Measurements from ENCODE around the gene USP8.

The USP8 gene

DNA sequence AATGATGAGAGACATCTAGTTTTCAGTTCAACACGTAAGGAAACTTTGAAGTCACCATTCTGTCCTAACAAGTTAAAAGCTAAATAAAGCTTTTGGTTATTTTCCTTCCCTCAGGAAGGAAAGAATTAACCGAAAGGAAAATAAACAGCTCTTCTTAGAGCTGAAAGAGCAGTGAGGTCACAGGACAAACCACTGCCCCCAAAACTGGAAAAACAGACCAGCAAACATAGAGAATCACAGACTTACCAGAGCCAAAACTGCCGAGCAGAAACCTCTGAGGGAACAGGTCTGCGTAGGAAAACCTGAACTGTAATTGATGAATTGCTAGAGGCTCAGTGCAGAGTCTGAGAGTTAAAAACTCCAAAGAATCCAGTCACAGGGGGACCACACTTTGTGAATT is 107.6 kb downstream of the USP8 start:
- no peak for DNase-seq (ENCODE audit: low read depth)
- TF ChIP-seq POLR2A (IDR thresholded peaks at IDR 0.05; ENCODE audit: extremely low read depth, insufficient read length) (no peak), MYC (IDR thresholded peaks at IDR 0.05; ENCODE audit: low read depth, low read length) (no peak)
- TF ChIP-seq, protein P1, sequence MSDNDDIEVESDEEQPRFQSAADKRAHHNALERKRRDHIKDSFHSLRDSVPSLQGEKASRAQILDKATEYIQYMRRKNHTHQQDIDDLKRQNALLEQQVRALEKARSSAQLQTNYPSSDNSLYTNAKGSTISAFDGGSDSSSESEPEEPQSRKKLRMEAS (IDR thresholded peaks at IDR 0.05; ENCODE audit: low read depth, low read length), result no peak
- TF ChIP-seq, protein P2, sequence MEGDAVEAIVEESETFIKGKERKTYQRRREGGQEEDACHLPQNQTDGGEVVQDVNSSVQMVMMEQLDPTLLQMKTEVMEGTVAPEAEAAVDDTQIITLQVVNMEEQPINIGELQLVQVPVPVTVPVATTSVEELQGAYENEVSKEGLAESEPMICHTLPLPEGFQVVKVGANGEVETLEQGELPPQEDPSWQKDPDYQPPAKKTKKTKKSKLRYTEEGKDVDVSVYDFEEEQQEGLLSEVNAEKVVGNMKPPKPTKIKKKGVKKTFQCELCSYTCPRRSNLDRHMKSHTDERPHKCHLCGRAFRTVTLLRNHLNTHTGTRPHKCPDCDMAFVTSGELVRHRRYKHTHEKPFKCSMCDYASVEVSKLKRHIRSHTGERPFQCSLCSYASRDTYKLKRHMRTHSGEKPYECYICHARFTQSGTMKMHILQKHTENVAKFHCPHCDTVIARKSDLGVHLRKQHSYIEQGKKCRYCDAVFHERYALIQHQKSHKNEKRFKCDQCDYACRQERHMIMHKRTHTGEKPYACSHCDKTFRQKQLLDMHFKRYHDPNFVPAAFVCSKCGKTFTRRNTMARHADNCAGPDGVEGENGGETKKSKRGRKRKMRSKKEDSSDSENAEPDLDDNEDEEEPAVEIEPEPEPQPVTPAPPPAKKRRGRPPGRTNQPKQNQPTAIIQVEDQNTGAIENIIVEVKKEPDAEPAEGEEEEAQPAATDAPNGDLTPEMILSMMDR (IDR thresholded peaks at IDR 0.05; ENCODE audit: low read depth, low read length), result no peak
- no peak overlapping the region for H3K4me3 ChIP-seq (ENCODE audit: low read depth, low read length)

DNA sequence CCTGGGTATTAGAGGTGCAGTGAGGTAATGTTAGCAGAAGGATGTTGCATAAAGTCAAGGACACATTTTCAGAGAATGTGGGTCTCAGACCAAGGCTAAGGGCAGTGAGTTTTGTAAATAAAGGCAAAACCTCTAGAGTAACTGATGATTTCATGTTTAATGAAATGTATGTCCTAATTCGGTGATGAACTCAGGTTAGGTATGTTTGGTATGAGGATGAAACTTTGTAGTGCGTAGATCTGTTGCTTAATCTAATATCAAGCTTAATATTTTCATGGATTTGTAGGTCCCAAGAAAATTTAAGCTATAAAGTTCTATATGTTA is 118.6 kb downstream of the USP8 start:
- TF ChIP-seq POLR2A (IDR thresholded peaks at IDR 0.05; ENCODE audit: extremely low read depth, insufficient read length) (no peak), MYC (IDR thresholded peaks at IDR 0.05; ENCODE audit: low read depth, low read length) (no peak)
- H3K4me3 ChIP-seq (ENCODE audit: low read depth, low read length), result no peak overlapping the region
- DNase-seq (ENCODE audit: low read depth), result no peak

DNA sequence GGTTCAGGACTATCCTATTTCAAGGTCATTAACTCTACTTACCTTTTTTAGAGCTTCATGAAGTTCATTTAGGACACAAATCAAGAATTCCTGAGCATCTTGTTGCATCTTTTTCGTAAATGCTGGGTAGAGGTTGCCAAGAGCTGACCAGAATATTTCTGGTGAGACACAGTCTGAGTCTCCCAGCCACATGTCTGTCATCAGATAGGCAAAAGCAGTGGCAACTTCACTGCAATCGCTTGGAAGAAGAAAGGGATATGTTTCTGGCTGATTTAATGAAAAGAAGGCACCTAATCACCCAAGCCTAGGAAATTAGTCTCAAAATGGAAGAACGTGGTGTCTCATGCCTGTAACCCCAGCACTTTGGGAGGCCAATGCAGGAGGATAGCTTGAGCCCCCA is 119.4 kb downstream of the USP8 start:
- no peak for DNase-seq (ENCODE audit: low read depth)

DNA sequence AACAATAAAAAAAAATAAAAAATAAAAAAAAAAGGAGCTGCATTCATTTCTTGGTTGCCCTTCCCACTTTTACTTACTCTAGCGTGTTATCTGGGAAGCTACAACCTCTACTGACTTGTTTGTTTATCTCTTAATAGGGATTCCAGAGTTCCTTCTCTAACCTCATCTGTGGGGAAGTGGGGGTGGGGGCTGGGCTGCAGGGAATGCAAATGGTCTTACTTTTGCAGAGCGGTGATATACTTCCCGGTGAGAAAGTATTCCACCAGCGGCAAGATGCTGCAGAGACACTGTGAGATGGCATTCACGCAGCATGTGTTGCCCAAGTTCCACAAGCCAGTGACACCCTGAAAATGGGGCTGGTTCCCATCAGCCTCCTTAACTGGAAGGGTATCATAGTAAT is 120.2 kb downstream of the USP8 start:
- DNase-seq (ENCODE audit: low read depth), result no peak
- no peak for TF ChIP-seq MYC (IDR thresholded peaks at IDR 0.05; ENCODE audit: low read depth, low read length)
- TF ChIP-seq, protein P1 (IDR thresholded peaks at IDR 0.05; ENCODE audit: low read depth, low read length), result no peak
- TF ChIP-seq, protein P2 (IDR thresholded peaks at IDR 0.05; ENCODE audit: low read depth, low read length), result no peak
- no peak for TF ChIP-seq POLR2A (IDR thresholded peaks at IDR 0.05; ENCODE audit: extremely low read depth, insufficient read length)
- H3K4me3 ChIP-seq (ENCODE audit: low read depth, low read length), result no peak overlapping the region

More for the DNA sequence above, 119.4 kb downstream of the USP8 start:
- TF ChIP-seq MYC (IDR thresholded peaks at IDR 0.05; ENCODE audit: low read depth, low read length) (no peak), POLR2A (IDR thresholded peaks at IDR 0.05; ENCODE audit: extremely low read depth, insufficient read length) (no peak)
- TF ChIP-seq, protein P1 (IDR thresholded peaks at IDR 0.05; ENCODE audit: low read depth, low read length), result no peak
- TF ChIP-seq, protein P2 (IDR thresholded peaks at IDR 0.05; ENCODE audit: low read depth, low read length), result no peak
- no peak overlapping the region for H3K4me3 ChIP-seq (ENCODE audit: low read depth, low read length)

DNA sequence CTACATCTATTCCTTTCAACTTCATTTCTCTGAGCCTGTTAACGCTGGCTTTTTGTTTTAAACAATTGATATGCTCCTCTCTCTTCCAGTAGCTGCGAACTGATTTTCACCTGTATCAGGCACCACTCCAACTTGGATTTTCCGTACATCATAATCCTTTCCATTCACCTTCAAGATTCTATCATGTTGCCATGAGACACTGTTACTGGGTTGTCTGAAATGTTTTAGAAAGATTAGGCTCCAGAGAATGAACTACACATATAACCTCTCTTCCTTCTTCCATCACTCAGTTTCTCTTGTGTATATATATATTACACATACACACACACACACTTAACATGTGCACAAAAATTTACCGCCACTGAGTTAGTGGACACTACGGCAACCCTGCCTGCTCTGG is 122.4 kb downstream of the USP8 start, which contains the start of gene USP50:
Gene USP50 (minus strand): TSS at position 101 of the 400 bp plus-strand sequence. CDS start 141 bp downstream, outside the sequence.
- TF ChIP-seq, protein P1 (IDR thresholded peaks at IDR 0.05; ENCODE audit: low read depth, low read length), result no peak
- TF ChIP-seq, protein P2 (IDR thresholded peaks at IDR 0.05; ENCODE audit: low read depth, low read length), result no peak
- TF ChIP-seq MYC (IDR thresholded peaks at IDR 0.05; ENCODE audit: low read depth, low read length) (no peak), POLR2A (IDR thresholded peaks at IDR 0.05; ENCODE audit: extremely low read depth, insufficient read length) (no peak)
- no peak for DNase-seq (ENCODE audit: low read depth)
- no peak within 1 kb of the TSS for H3K4me3 ChIP-seq (ENCODE audit: low read depth, low read length)

DNA sequence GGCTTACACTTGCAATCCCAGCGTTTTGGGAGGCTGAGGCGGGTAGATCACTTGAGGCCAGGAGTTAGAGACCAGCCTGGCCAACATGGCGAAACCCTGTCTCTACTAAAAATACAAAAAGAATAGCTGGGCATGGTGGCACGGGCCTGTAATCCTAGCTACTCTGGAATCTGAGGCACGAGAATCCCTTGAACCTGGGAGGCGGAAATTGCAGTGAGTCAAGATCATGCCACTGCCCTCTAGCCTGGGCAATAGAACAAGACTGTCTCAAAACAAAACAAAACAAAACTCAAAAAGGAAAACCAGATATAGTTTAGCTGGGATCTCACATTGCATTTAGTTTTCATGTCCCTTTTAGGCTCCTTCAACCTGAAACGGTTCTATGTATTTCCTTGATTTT is 125.1 kb downstream of the USP8 start:
- no peak overlapping the region for H3K4me3 ChIP-seq (ENCODE audit: low read depth, low read length)
- TF ChIP-seq, protein P1 (IDR thresholded peaks at IDR 0.05; ENCODE audit: low read depth, low read length), result no peak
- TF ChIP-seq, protein P2 (IDR thresholded peaks at IDR 0.05; ENCODE audit: low read depth, low read length), result no peak
- TF ChIP-seq MYC (IDR thresholded peaks at IDR 0.05; ENCODE audit: low read depth, low read length) (no peak), POLR2A (IDR thresholded peaks at IDR 0.05; ENCODE audit: extremely low read depth, insufficient read length) (no peak)
- DNase-seq (ENCODE audit: low read depth), result no peak
